Hematopoietic multipotent progenitor cell (in vitro differentiated cells): ENCODE measurements around the gene MRPL28. TPM values are rescaled to one million over a fixed set of nuclear protein-coding genes. Genes with fewer than 3 reads are reported as not detected.
"Not testable (repeated sequence)": the region's sequence is repeated elsewhere in the genome, so short reads cannot be mapped to it uniquely, and the experiment has no call there.

ENCODE experiments used
- DNase-seq, 3 donors: peaks; one replicate each; pipeline ENCODE4 v3.0.0-alpha.2; 2011 to 2015; ENCODE audit warnings: low read depth in 2 of 3, low spot score in 2 of 3
- total RNA-seq: library from RNA; depleted of rRNA; stranded (reverse); fragments of >200 nt; gene quantifications from one replicate; pipeline ENCODE4 v1.2.3, GENCODE V29; 2012

Gene MRPL28
- total RNA-seq, 1 donor: 56.0 TPM

GRCh38 chr16:375212-375611 is 4.9 kb upstream of the MRPL28 start:
- no peak for DNase-seq

DNA sequence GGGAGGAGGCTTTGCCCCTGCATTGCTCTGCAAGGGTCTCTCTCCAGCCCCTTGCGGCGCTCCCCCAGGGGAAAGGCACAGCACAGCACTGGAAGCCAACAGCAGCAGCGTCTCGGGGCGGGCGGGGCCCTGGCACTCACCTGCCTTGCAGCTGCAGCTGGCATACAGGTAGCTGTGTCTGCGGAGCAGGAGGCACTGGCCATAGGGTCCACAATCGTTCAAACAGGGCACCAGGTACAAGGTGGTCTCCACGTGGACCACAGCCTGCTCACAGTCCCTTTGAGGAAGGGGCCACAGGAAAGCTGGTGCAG is 4.2 kb upstream of the MRPL28 start:
- DNase-seq: no peak

GRCh38 chr16:373848-374615 is 3.7 kb upstream of the MRPL28 start:
- no peak for DNase-seq

GRCh38 chr16:373020-373598 is 2.8 kb upstream of the MRPL28 start:
- no peak for DNase-seq

DNA sequence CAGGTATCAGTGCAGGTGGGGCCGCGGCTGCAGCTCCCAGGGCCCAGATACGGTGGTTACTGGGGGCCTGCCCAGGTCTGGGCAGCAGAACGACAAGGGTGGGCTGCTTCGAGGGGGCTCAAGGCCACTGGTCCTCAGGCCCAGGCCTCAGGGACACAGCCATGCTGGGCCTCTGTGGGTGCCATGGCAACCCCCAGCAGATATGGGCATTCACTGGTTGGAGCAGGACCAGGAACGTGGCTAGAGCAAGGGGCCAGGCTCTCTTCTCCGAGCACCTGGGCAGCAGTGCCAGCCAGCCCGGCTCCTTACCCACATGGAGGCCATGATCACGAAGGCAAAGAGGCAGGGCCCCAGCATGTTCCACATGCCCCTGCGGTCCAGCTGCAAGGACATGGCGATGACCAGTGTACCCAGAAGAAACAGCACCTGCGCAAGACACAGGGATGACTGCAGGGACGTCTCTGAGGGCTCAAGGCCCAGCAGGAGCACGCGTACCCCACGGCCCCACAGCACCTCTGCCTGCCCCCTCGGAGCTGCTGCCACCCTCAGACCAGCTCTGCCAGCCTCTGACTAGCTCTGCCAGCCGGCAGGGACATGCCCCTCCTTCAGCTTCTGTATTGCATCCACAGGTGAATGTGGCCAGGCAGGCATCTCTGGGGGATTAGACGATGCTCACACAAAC is 2.1 kb upstream of the MRPL28 start:
- no peak for DNase-seq

GRCh38 chr16:371515-372301 is 1.4 kb upstream of the MRPL28 start:
- DNase-seq: no peak

DNA sequence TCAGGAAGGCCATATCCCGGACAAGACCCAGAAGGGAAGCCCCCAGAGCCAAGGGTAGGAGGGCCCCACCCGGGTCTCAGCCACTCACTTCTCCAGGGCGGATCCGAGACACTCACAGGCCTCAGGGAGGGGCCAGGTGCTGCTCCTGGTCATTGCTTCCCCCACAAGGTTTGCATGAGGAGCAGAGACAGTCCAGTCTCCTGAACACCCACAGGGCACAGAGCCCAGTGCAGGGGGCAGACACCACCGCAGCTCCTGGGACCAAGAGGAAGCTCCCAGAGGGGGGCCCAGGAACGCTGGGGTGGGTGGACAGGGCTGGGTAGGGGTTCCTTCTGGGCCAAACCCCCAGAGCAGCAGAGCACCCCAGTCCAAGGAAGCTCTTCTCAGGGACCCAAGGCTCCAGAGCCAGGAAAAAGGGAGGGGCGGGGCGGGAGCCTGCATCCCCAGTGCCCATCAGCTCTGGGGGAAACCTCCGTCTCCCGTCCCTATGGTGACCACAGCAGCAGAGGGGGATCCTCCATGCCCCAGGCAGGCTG is 709 bp upstream of the MRPL28 start:
- no peak for DNase-seq

DNA sequence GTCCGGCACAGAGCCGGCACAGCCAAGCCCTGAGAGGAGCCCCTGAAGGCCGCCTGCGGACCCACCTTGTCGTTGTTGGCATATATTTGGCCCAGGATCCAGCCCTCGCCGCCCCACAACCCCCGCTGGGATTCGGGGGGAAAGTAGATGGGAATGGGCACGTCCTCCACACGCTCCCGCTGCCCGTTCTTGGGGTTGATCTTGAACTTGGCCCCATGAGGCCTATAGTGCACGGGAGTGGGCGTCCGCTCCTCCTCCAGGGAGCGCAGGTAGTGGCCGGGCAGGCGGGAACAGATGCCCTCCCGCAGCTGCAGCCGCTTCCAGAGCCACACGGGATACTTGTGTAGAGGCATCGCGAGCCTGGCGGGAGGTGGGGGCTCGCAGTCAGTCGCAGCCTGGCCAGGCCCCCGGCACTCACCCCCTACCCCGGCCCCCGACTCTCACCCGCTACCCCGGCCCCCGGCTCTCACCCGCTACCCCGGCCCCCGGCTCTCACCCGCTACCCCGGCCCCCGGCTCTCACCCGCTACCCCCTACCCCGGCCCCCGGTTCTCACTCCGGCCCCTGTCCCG is 387 bp downstream of the MRPL28 start:
- DNase-seq: no peak

- DNase-seq: no peak
These were observed 968 bp downstream of the MRPL28 start for GRCh38 chr16:369275-369865.

DNA sequence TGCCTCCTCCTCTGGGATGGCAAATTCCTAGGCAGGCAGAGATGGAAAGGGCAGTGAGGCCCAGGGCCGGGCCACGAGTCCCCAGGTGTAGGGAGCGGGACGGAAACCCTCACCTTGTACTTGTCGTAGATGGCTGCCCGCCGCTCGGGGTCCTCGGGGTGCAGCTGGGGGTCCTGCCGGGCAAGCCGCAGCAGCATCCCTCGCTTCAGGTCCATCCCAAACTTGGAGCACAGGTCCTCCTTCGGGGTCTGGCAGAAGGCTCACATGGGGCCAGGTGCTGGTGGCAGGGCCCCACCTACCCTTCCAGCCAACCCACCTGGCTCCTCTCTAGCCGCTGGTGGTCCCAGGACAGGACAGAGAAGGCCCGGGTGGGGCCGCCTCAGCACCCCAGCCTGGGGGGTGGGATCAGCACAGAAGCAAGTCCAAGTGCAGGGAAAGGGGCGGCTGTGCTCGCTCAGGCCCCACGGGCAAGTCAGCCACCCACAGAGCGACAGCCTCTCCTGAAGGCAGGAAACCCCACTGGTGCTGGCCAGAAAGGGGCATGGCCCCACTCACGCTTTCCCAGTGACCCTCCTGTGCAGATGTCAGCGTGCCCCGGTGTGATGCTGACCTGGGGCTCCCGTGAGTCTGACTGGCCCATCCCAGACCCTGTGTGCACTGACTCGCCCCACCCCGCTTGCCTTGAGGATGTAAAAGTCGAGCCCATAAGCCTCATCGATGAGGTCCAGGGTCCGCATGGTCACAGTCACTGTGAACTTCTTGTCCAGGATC is 1.8 kb downstream of the MRPL28 start:
- DNase-seq: no peak

GRCh38 chr16:367333-367903 is 2.9 kb downstream of the MRPL28 start:
- DNase-seq: no peak

GRCh38 chr16:366476-366875 is 3.9 kb downstream of the MRPL28 start:
- DNase-seq: no peak

DNA sequence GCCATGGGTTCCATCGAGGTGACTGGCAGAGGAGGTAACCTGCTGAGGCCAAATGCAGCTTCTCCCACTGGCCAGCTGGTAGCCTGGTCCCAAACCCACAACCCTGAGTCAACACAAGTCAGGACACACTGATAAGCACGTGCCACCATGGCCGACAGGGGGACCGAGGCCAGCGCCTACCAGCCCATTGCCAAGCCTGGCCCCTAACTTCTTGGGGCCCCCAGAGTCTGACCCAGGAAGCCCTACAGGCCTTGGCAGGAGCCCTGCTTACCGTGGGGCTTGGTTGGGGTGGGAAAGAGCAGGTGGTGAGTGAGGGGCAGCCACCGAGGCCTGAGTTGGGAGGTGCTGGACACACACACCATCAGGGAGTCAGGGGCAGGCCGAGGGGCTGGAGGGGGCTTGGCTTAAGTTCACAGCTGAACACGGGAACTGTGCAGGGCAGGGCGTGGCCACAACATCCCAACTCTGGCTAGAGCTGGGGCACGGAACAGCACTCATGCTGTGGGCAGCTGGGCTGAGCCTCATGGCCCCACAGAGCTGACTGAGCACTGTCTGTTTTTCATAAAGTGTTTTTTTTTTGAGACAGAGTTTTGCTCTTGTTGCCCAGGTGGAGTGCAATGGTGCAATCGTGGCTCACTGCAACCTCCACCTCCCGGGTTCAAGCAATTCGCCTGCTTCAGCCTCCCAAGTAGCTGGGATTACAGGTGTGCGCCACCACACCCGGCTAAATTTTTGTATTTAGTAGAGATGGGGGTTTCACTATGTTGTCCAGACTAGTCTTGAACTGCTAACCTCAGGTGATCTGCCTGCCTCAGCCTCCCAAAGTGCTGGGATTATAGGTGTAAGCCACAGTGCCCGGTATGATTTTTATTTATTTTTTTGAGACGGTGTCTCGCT is 5.5 kb downstream of the MRPL28 start:
- DNase-seq: no peak

GRCh38 chr16:363766-364490 is 6.4 kb downstream of the MRPL28 start:
- no peak for DNase-seq

DNA sequence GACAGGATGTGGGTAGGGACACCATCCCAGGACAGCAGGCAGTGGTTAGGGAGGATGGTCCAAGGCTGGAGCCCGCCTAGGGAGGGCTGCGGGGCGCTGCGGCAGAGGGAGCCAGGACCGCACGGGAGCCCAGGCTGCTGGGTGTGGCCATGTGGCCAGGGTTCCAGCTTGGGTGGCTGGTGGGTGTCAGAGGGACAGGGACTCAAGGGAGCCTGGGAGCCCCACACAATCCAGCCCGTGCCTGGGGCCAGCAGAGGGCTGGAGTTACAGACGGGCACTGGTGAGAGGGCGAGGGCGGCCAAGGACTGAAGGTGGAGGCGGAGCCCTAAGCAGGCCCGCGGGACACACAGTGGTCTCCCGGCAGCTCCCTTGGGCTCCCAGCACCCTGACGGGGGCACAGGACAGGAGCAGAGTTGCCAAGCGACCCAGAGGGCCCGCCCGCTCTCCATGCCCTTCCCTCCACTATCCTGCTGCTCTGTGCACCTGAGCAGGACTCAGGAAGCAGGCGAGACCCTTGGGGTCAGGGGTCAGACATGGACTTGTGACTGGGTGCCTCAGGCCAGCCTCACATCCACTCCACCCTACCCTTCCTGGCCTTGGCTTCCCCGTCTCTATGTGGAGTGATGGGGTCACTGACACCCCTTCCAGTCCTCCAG is 7.1 kb downstream of the MRPL28 start:
- DNase-seq: no peak

- DNase-seq: not testable (repeated sequence)
These were observed 7.7 kb downstream of the MRPL28 start for GRCh38 chr16:362702-362999.
